HepG2 (cell line): Measurements from ENCODE around the gene ST6GALNAC4. TPM values are rescaled to one million over a fixed set of nuclear protein-coding genes. Genes with fewer than 3 reads are reported as not detected.

Experiments
- NCOA2 ChIP-seq: sonication (generic); formaldehyde crosslinking; IDR thresholded peaks from 2 replicates; pipeline ENCODE4 v1.8.0; 2022; ENCODE audit warnings: inconsistent platforms
- PHF8 ChIP-seq: sonication (generic); formaldehyde crosslinking; IDR thresholded peaks from 2 replicates; pipeline ENCODE4 v1.5.0; 2020; ENCODE audit warnings: missing genetic modification reagents
- PITX1 ChIP-seq: sonication (generic); formaldehyde crosslinking; IDR thresholded peaks from 2 replicates; pipeline ENCODE4 v1.5.1; 2020; ENCODE audit warnings: mild to moderate bottlenecking, missing genetic modification reagents
- PLRG1 ChIP-seq: fragments of 450-650 bp; conservative IDR thresholded peaks from 2 replicates; pipeline ENCODE4 v1.6.1; 2016
- PRMT3 ChIP-seq: sonication (generic); formaldehyde crosslinking; IDR thresholded peaks from 2 replicates; pipeline ENCODE4 v1.8.1; 2022; ENCODE audit warnings: low read depth, mild to moderate bottlenecking, moderate library complexity, missing genetic modification reagents, borderline replicate concordance
- SALL2 ChIP-seq: sonication (generic); formaldehyde crosslinking; IDR thresholded peaks from 2 replicates; pipeline ENCODE4 v1.8.1; 2023; ENCODE audit warnings: mild to moderate bottlenecking, missing genetic modification reagents, inconsistent platforms
- STAG1 ChIP-seq: sonication (generic); formaldehyde crosslinking; IDR thresholded peaks from 2 replicates; pipeline ENCODE4 v1.4.0; 2020; ENCODE audit warnings: missing genetic modification reagents
- ZNF709 ChIP-seq: sonication (generic); formaldehyde crosslinking; IDR thresholded peaks from 2 replicates; pipeline ENCODE4 v1.5.0; 2020; ENCODE audit warnings: mild to moderate bottlenecking, missing genetic modification reagents
- polyA plus RNA-seq, 8 experiments: library from polyadenylated mRNA; depleted of rRNA in 3 of 8; stranded (reverse) in 7 of 8; unstranded in 1 of 8; fragments of >200 nt; fragmentation: Illumina TruSeq in 4 of 8; extraction: Trizol in 4 of 8; gene quantifications; 2 replicates each; pipeline versions ENCODE4 v1.2.1 to v1.2.3, GENCODE V29; 2011 to 2016; ENCODE audit warnings: low read depth in 4 of 8, missing spikeins in 1 of 8, mixed read lengths in 1 of 8; ENCODE audit not compliant: insufficient read depth in 1 of 8
- total RNA-seq, 5 experiments: library from RNA; depleted of rRNA; stranded (reverse); fragments of >200 nt; fragmentation: Illumina TruSeq; extraction: Trizol; gene quantifications; 2 replicates each; pipeline ENCODE4 v1.2.3, GENCODE V29; 2016; ENCODE audit warnings: low read depth in 1 of 5
- TF ChIP-seq, protein P1 (sequence below): sonication (generic); formaldehyde crosslinking; IDR thresholded peaks from 2 replicates; pipeline ENCODE4 v1.9.0; 2022; ENCODE audit warnings: low read depth, missing genetic modification reagents
- TF ChIP-seq, protein P2 (sequence below): sonication (generic); formaldehyde crosslinking; IDR thresholded peaks from 2 replicates; pipeline ENCODE4 v1.4.0; 2020; ENCODE audit warnings: mild to moderate bottlenecking, missing genetic modification reagents
- TF ChIP-seq, protein P3 (sequence below): sonication (generic); formaldehyde crosslinking; IDR thresholded peaks from 2 replicates; pipeline ENCODE4 v1.8.0; 2022; ENCODE audit warnings: missing genetic modification reagents, mild to moderate bottlenecking, inconsistent platforms, borderline replicate concordance
- TF ChIP-seq, protein P4 (sequence below): sonication (generic); formaldehyde crosslinking; IDR thresholded peaks from 2 replicates; pipeline ENCODE4 v1.5.0; 2020; ENCODE audit warnings: mild to moderate bottlenecking, missing genetic modification reagents, moderate library complexity
- TF ChIP-seq, protein P5 (sequence below), 2 experiments: sonication (generic) in 1 of 2; formaldehyde crosslinking in 1 of 2; IDR thresholded peaks; 2 replicates each; pipeline versions ENCODE4 v1.4.0 to v1.6.1; 2016 to 2020; ENCODE audit warnings: borderline replicate concordance in 1 of 2, low read depth in 1 of 2, mild to moderate bottlenecking in 1 of 2, missing genetic modification reagents in 1 of 2
- TF ChIP-seq, protein P6 (sequence below): sonication (generic); formaldehyde crosslinking; IDR thresholded peaks from 2 replicates; pipeline ENCODE4 v1.8.0; 2023; ENCODE audit warnings: mild to moderate bottlenecking, missing genetic modification reagents

The ST6GALNAC4 gene
- total and polyA plus RNA-seq, 2 of the 13 experiments (the other 11 are each of a cell fraction or from before 2014, with no cell fraction given), result 18.8 to 27.7 TPM

DNA sequence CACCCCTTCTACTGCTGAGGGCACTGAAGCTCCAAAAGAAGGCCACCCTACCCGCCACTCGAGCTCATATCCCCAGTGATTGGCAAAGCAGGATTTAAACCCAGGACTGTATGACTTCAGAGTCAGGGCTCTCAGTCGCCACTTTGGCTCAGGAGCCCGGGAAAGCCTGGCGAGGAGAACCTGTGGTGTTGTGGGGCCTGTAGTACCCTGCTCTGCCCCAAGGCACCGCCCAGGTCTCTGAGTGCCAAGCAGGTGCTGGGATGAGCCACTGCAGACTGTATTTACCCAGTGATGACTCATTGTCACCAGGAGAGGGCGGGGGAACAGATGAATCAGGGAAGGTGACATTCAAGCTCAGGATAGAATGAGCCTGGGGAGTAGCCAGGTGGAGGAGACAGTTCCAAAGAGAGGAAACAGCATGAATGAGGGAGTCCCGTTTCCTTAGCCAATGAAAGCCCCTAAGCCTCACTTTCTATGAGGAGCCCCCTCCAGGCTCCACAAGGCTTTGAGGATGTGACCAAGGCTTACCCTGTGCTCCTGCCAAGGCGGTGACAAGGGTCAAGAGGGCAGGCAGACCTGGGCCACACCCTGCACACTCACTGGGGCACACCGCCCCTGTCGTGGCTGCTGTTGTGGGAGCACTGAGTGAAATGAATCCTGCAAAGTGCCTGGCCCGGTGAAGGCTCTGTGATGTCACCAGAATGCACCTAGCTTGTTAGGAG, 38.6 kb upstream of the ST6GALNAC4 start (continued):
- TF ChIP-seq, protein P1, sequence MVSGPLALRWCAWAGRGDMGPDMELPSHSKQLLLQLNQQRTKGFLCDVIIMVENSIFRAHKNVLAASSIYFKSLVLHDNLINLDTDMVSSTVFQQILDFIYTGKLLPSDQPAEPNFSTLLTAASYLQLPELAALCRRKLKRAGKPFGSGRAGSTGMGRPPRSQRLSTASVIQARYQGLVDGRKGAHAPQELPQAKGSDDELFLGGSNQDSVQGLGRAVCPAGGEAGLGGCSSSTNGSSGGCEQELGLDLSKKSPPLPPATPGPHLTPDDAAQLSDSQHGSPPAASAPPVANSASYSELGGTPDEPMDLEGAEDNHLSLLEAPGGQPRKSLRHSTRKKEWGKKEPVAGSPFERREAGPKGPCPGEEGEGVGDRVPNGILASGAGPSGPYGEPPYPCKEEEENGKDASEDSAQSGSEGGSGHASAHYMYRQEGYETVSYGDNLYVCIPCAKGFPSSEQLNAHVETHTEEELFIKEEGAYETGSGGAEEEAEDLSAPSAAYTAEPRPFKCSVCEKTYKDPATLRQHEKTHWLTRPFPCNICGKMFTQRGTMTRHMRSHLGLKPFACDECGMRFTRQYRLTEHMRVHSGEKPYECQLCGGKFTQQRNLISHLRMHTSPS, result peak; percentile 96
- no peak for TF ChIP-seq ZNF709 (CRISPR knock-in tag)
- TF ChIP-seq, protein P2, sequence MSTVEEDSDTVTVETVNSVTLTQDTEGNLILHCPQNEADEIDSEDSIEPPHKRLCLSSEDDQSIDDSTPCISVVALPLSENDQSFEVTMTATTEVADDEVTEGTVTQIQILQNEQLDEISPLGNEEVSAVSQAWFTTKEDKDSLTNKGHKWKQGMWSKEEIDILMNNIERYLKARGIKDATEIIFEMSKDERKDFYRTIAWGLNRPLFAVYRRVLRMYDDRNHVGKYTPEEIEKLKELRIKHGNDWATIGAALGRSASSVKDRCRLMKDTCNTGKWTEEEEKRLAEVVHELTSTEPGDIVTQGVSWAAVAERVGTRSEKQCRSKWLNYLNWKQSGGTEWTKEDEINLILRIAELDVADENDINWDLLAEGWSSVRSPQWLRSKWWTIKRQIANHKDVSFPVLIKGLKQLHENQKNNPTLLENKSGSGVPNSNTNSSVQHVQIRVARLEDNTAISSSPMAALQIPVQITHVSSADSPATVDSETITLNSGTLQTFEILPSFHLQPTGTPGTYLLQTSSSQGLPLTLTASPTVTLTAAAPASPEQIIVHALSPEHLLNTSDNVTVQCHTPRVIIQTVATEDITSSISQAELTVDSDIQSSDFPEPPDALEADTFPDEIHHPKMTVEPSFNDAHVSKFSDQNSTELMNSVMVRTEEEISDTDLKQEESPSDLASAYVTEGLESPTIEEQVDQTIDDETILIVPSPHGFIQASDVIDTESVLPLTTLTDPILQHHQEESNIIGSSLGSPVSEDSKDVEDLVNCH (CRISPR knock-in tag), result no peak
- TF ChIP-seq PRMT3 (CRISPR knock-in tag), result no peak
- no peak for TF ChIP-seq PLRG1
- TF ChIP-seq, protein P3, sequence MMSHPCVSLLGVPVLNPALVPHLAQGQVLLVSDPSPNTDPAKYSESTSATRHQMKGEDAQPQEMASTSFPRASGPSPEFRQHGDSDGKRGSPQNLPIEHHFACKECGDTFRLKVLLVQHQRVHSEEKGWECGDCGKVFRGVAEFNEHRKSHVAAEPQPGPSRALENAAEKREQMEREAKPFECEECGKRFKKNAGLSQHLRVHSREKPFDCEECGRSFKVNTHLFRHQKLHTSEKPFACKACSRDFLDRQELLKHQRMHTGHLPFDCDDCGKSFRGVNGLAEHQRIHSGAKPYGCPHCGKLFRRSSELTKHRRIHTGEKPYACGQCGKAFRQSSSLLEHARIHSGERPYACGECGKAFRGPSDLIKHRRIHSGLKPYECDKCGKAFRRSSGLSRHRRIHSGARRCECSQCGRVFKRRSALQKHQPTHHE (CRISPR knock-in tag), result no peak
- peak; percentile 64 for TF ChIP-seq STAG1 (CRISPR knock-in tag)
- no peak for TF ChIP-seq PITX1 (CRISPR knock-in tag)
- TF ChIP-seq, protein P4, sequence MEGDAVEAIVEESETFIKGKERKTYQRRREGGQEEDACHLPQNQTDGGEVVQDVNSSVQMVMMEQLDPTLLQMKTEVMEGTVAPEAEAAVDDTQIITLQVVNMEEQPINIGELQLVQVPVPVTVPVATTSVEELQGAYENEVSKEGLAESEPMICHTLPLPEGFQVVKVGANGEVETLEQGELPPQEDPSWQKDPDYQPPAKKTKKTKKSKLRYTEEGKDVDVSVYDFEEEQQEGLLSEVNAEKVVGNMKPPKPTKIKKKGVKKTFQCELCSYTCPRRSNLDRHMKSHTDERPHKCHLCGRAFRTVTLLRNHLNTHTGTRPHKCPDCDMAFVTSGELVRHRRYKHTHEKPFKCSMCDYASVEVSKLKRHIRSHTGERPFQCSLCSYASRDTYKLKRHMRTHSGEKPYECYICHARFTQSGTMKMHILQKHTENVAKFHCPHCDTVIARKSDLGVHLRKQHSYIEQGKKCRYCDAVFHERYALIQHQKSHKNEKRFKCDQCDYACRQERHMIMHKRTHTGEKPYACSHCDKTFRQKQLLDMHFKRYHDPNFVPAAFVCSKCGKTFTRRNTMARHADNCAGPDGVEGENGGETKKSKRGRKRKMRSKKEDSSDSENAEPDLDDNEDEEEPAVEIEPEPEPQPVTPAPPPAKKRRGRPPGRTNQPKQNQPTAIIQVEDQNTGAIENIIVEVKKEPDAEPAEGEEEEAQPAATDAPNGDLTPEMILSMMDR (CRISPR knock-in tag), result peak; percentile 83
- peak; percentile 34; the same call in 1 of the 2 replicates for TF ChIP-seq PHF8 (CRISPR knock-in tag)
- TF ChIP-seq, protein P5, sequence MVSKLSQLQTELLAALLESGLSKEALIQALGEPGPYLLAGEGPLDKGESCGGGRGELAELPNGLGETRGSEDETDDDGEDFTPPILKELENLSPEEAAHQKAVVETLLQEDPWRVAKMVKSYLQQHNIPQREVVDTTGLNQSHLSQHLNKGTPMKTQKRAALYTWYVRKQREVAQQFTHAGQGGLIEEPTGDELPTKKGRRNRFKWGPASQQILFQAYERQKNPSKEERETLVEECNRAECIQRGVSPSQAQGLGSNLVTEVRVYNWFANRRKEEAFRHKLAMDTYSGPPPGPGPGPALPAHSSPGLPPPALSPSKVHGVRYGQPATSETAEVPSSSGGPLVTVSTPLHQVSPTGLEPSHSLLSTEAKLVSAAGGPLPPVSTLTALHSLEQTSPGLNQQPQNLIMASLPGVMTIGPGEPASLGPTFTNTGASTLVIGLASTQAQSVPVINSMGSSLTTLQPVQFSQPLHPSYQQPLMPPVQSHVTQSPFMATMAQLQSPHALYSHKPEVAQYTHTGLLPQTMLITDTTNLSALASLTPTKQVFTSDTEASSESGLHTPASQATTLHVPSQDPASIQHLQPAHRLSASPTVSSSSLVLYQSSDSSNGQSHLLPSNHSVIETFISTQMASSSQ (IDR thresholded peaks at IDR 0.05; ENCODE audit: low read depth), result no peak
- TF ChIP-seq, protein P5 (CRISPR knock-in tag; IDR thresholded peaks at IDR 0.05; ENCODE audit: borderline replicate concordance), result peak; percentile 50; the same call in 1 of the 2 replicates
- TF ChIP-seq, protein P6, sequence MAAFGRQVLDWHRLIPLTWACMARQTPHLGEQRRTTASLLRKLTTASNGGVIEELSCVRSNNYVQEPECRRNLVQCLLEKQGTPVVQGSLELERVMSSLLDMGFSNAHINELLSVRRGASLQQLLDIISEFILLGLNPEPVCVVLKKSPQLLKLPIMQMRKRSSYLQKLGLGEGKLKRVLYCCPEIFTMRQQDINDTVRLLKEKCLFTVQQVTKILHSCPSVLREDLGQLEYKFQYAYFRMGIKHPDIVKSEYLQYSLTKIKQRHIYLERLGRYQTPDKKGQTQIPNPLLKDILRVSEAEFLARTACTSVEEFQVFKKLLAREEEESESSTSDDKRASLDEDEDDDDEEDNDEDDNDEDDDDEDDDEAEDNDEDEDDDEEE, result no peak
- no peak for TF ChIP-seq SALL2 (CRISPR knock-in tag)
- TF ChIP-seq NCOA2, result no peak
